Neural cell (in vitro differentiated cells): ENCODE results near the gene ARHGAP24. TPM values are rescaled to one million over a fixed set of nuclear protein-coding genes. Genes with fewer than 3 reads are reported as not detected.
A peak's percentile ranks its signal among the peaks of the same experiment; 100 is the strongest.

Experiments used
- H2AFZ ChIP-seq: fragments of 200-600, 300-800 bp; sonication (generic), shearing (Covaris generic); 2 replicates; pipeline ENCODE4 v1.6.0; 2014; ENCODE audit warnings: low read depth, mild to moderate bottlenecking, antibody characterized with exemption, low read length, moderate library complexity
- H3F3A ChIP-seq: fragments of 200-600 bp; shearing (Covaris generic); 2 replicates; pipeline ENCODE4 v1.6.1; 2016; ENCODE audit warnings: mild to moderate bottlenecking, moderate library complexity, mixed read lengths, antibody characterized with exemption, low read length; ENCODE audit not compliant: insufficient read depth, poor library complexity, severe bottlenecking
- H3K27ac ChIP-seq: fragments of 200-600, 300-800 bp; sonication (generic), shearing (Covaris generic); 2 replicates; pipeline ENCODE4 v1.5.1; 2014; ENCODE audit warnings: mild to moderate bottlenecking, low read length, moderate library complexity
- H3K27me3 ChIP-seq: fragments of 300-800, 200-600 bp; sonication (generic), shearing (Covaris generic); 2 replicates; pipeline ENCODE4 v1.6.0; 2014; ENCODE audit warnings: mild to moderate bottlenecking, low read depth, low read length, moderate library complexity; ENCODE audit not compliant: insufficient read depth
- H3K36me3 ChIP-seq: fragments of 300-800, 200-600 bp; sonication (generic), shearing (Covaris generic); 2 replicates; pipeline ENCODE4 v1.5.1; 2014; ENCODE audit warnings: mild to moderate bottlenecking, antibody characterized with exemption, low read length, moderate library complexity; ENCODE audit not compliant: insufficient read depth
- H3K4me2 ChIP-seq: fragments of 300-800, 200-600 bp; sonication (generic), shearing (Covaris generic); 2 replicates; pipeline ENCODE4 v1.6.0; 2014; ENCODE audit warnings: mild to moderate bottlenecking, low read length
- H3K4me3 ChIP-seq: fragments of 300-800, 200-600 bp; sonication (generic), shearing (Covaris generic); 2 replicates; pipeline ENCODE4 v1.5.1; 2014; ENCODE audit warnings: mild to moderate bottlenecking, low read length, moderate library complexity
- H3K79me2 ChIP-seq: fragments of 200-600 bp; shearing (Covaris generic); replicated peaks from 2 replicates; pipeline ENCODE4 v1.6.0; 2014; ENCODE audit warnings: mild to moderate bottlenecking, low read length, moderate library complexity; ENCODE audit not compliant: insufficient read depth
- H3K9ac ChIP-seq: fragments of 300-800, 200-600 bp; sonication (generic), shearing (Covaris generic); 2 replicates; pipeline ENCODE4 v1.6.1; 2016; ENCODE audit warnings: mild to moderate bottlenecking, low read length, mixed read lengths
- H3K9me2 ChIP-seq: fragments of 200-600 bp; shearing (Covaris generic); 2 replicates; pipeline ENCODE4 v1.6.1; 2016; ENCODE audit warnings: mild to moderate bottlenecking, low read length, mixed read lengths; ENCODE audit not compliant: insufficient read depth
- H3K9me3 ChIP-seq: fragments of 200-600, 300-800 bp; sonication (generic), shearing (Covaris generic); 2 replicates; pipeline ENCODE4 v1.6.1; 2016; ENCODE audit warnings: mild to moderate bottlenecking, mixed run types, low read length, moderate library complexity, mixed read lengths
- H4K20me1 ChIP-seq: fragments of 200-600 bp; shearing (Covaris generic); 2 replicates; pipeline ENCODE4 v1.6.1; 2016; ENCODE audit warnings: mild to moderate bottlenecking, mixed run types; ENCODE audit not compliant: insufficient read depth
- CTCF ChIP-seq: fragments of 450-650 bp; IDR thresholded peaks from 2 replicates; pipeline ENCODE4 v1.5.1; 2014; ENCODE audit warnings: antibody characterized with exemption, mild to moderate bottlenecking, moderate library complexity; ENCODE audit not compliant: poor library complexity, severe bottlenecking
- EP300 ChIP-seq: fragments of 450-650 bp; conservative IDR thresholded peaks from 2 replicates; pipeline ENCODE4 v1.6.1; 2014; ENCODE audit warnings: antibody characterized with exemption, mild to moderate bottlenecking, moderate library complexity; ENCODE audit not compliant: poor library complexity, severe bottlenecking
- EZH2 ChIP-seq: fragments of 200-600, 300-800 bp; shearing (Covaris generic), sonication (generic); IDR thresholded peaks from 2 replicates; pipeline ENCODE4 v1.6.1; 2014; ENCODE audit warnings: antibody characterized with exemption, low read length, borderline replicate concordance, mild to moderate bottlenecking; ENCODE audit not compliant: insufficient read depth, poor library complexity, severe bottlenecking
- MXI1 ChIP-seq: fragments of 450-650 bp; conservative IDR thresholded peaks from 2 replicates; pipeline ENCODE4 v1.6.1; 2014; ENCODE audit warnings: antibody characterized with exemption, mild to moderate bottlenecking; ENCODE audit not compliant: poor library complexity, severe bottlenecking
- POLR2AphosphoS5 ChIP-seq: IDR thresholded peaks from 2 replicates; pipeline ENCODE4 v1.6.1; 2012
- RAD21 ChIP-seq: fragments of 450-650 bp; conservative IDR thresholded peaks from 2 replicates; pipeline ENCODE4 v1.6.1; 2014; ENCODE audit warnings: antibody characterized with exemption, mild to moderate bottlenecking, moderate library complexity
- REST ChIP-seq: IDR thresholded peaks from 2 replicates; pipeline ENCODE4 v1.6.1; 2012; ENCODE audit warnings: borderline replicate concordance
- SMC3 ChIP-seq: fragments of 450-650 bp; conservative IDR thresholded peaks from 2 replicates; pipeline ENCODE4 v1.6.1; 2014; ENCODE audit warnings: antibody characterized with exemption, mild to moderate bottlenecking, moderate library complexity; ENCODE audit not compliant: poor library complexity
- TAF1 ChIP-seq: IDR thresholded peaks from 2 replicates; pipeline ENCODE4 v1.6.1; 2012; ENCODE audit warnings: low read depth
- polyA plus RNA-seq: library from polyadenylated mRNA; depleted of rRNA; stranded (reverse); fragments of >200 nt; gene quantifications from 2 replicates; pipeline ENCODE4 v1.2.3, GENCODE V29; 2014

ARHGAP24 gene
- polyA plus RNA-seq, 1 donor from 2014 or later, result 2.9 TPM

GRCh38 chr4:86043755-86044592 lies 569.0 kb downstream of the ARHGAP24 start:
- no peak overlapping the region for H3K9ac ChIP-seq
- peaks cover 3% of the 10 kb centered on the region for H3K36me3 ChIP-seq
- no peaks in the 10 kb centered on the region for H4K20me1 ChIP-seq
- H3K4me3 ChIP-seq, result no peak overlapping the region
- no peaks in the 10 kb centered on the region for H3F3A ChIP-seq
- no peak overlapping the region for H3K27ac ChIP-seq
- H3K27me3 ChIP-seq, result no peaks in the 10 kb centered on the region
- H3K9me3 ChIP-seq, result no peaks in the 10 kb centered on the region
- no peak overlapping the region for H3K4me2 ChIP-seq
- H2AFZ ChIP-seq, result no peak overlapping the region
- TF ChIP-seq RAD21 (peak; percentile 72), CTCF (peak; percentile 74), SMC3 (peak; percentile 75), EZH2 (no peak), MXI1 (no peak)
- no peaks in the 10 kb centered on the region for H3K9me2 ChIP-seq
- no peaks in the 10 kb centered on the region for H3K79me2 ChIP-seq

GRCh38 chr4:86044593-86044985 lies 569.6 kb downstream of the ARHGAP24 start:
- Histone ChIP-seq H3K27me3 (no peaks in the 10 kb centered on the region), H3K36me3 (peaks cover 3% of the 10 kb centered on the region), H3K9me2 (no peaks in the 10 kb centered on the region), H3K4me3 (no peak overlapping the region), H3K79me2 (no peaks in the 10 kb centered on the region), H3K9ac (no peak overlapping the region), H3K9me3 (no peaks in the 10 kb centered on the region), H3K4me2 (no peak overlapping the region), H3K27ac (no peak overlapping the region), H2AFZ (no peak overlapping the region), H3F3A (no peaks in the 10 kb centered on the region), H4K20me1 (no peaks in the 10 kb centered on the region)
- TF ChIP-seq EP300 (no peak), REST (no peak), CTCF (no peak), POLR2AphosphoS5 (no peak), TAF1 (no peak), EZH2 (no peak), RAD21 (no peak), MXI1 (no peak), SMC3 (no peak)
